ENCODE results near the gene EPB41L5. TPM values are rescaled to one million over a fixed set of nuclear protein-coding genes. Genes with fewer than 3 reads are reported as not detected.

EPB41L5 gene
- total RNA-seq, 6 experiments from 2014 or later: 27.1 to 54.1 (median 43.3) TPM

- Histone ChIP-seq H3K27ac (no peak overlapping the region), H3K27me3 (no peaks in the 10 kb centered on the region), H3K9me3 (no peaks in the 10 kb centered on the region), H3K36me3 (no peaks in the 10 kb centered on the region), H3K4me3 (no peak overlapping the region), H3K4me1 (peaks cover 0 to 11% (median 2%) of the 10 kb centered on the region in 4 donors)
- TF ChIP-seq CTCF (IDR thresholded peaks at IDR 0.05): no peak
- no peak for TF ChIP-seq POLR2A (IDR thresholded peaks at IDR 0.05)
- DNase-seq: no peak
- intact Hi-C loops (cut with DNase I): no loop called here
- WGBS (ENCODE audit: insufficient coverage, low coverage, low lambda C conversion rate, missing lambda C conversion rate): 63% methylated on average over 2 of the region's 2 CpGs
- ATAC-seq: no peak
These were observed 21.1 kb downstream of the EPB41L5 start for GRCh38 chr2:120034027-120034426.

GRCh38 chr2:120034621-120035020 is 21.7 kb downstream of the EPB41L5 start:
- no peak for TF ChIP-seq POLR2A (IDR thresholded peaks at IDR 0.05)
- no peak for TF ChIP-seq CTCF (IDR thresholded peaks at IDR 0.05)
- no peaks in the 10 kb centered on the region for H3K36me3 ChIP-seq
- H3K27ac ChIP-seq: no peak overlapping the region
- no peaks in the 10 kb centered on the region for H3K27me3 ChIP-seq
- WGBS (ENCODE audit: insufficient coverage, low coverage, low lambda C conversion rate, missing lambda C conversion rate): 88% methylated on average over 4 of the region's 4 CpGs
- peaks cover 0 to 11% (median 2%) of the 10 kb centered on the region in 4 donors for H3K4me1 ChIP-seq
- H3K4me3 ChIP-seq: no peak overlapping the region
- no peak for DNase-seq
- no peaks in the 10 kb centered on the region for H3K9me3 ChIP-seq
- no peak for ATAC-seq
- intact Hi-C loops (cut with DNase I): no loop called here

- DNase-seq: no peak
- Histone ChIP-seq H3K4me3 (no peak overlapping the region), H3K9me3 (no peaks in the 10 kb centered on the region), H3K27me3 (no peaks in the 10 kb centered on the region), H3K27ac (no peak overlapping the region), H3K36me3 (no peaks in the 10 kb centered on the region), H3K4me1 (peaks cover 0 to 11% (median 2%) of the 10 kb centered on the region in 4 donors)
- peak; percentile 27 to 63 (median 40) for ATAC-seq
- no peak for TF ChIP-seq POLR2A (IDR thresholded peaks at IDR 0.05)
- no peak for TF ChIP-seq CTCF (IDR thresholded peaks at IDR 0.05)
- intact Hi-C loops (cut with DNase I): no loop called here
- WGBS (ENCODE audit: insufficient coverage, low coverage, low lambda C conversion rate, missing lambda C conversion rate): 90% methylated on average over 1 of the region's 1 CpG
These were observed 23.3 kb downstream of the EPB41L5 start for GRCh38 chr2:120036145-120036544.

GRCh38 chr2:120037995-120038541 is 25.2 kb downstream of the EPB41L5 start:
- no peak overlapping the region for H3K27ac ChIP-seq
- TF ChIP-seq POLR2A (IDR thresholded peaks at IDR 0.05): no peak
- no peak for TF ChIP-seq CTCF (IDR thresholded peaks at IDR 0.05)
- peaks cover 0 to 11% (median 0%) of the 10 kb centered on the region in 4 donors for H3K4me1 ChIP-seq
- intact Hi-C loops (cut with DNase I): no loop called here
- no peaks in the 10 kb centered on the region for H3K27me3 ChIP-seq
- WGBS (ENCODE audit: insufficient coverage, low coverage, low lambda C conversion rate, missing lambda C conversion rate): 83% methylated on average over 4 of the region's 4 CpGs
- DNase-seq: no peak
- H3K9me3 ChIP-seq: no peaks in the 10 kb centered on the region
- no peak overlapping the region for H3K4me3 ChIP-seq
- peak in 1 of 4 donors; percentile 53 for ATAC-seq
- no peaks in the 10 kb centered on the region for H3K36me3 ChIP-seq

Measured in right lobe of liver (tissue), 6 donors.